DMS53 treated with DMSO at 0.1 percent for 48 hours (cell line): ENCODE data around the gene VGLL4.
"Not testable (repeated sequence)": the region's sequence is repeated elsewhere in the genome, so short reads cannot be mapped to it uniquely, and the experiment has no call there.

Experiments used
- DNase-seq: peaks from one replicate; lab custom pipeline; 2025; ENCODE audit not compliant: unreplicated experiment; lab: John Stamatoyannopoulos, UW

VGLL4 gene

DNA sequence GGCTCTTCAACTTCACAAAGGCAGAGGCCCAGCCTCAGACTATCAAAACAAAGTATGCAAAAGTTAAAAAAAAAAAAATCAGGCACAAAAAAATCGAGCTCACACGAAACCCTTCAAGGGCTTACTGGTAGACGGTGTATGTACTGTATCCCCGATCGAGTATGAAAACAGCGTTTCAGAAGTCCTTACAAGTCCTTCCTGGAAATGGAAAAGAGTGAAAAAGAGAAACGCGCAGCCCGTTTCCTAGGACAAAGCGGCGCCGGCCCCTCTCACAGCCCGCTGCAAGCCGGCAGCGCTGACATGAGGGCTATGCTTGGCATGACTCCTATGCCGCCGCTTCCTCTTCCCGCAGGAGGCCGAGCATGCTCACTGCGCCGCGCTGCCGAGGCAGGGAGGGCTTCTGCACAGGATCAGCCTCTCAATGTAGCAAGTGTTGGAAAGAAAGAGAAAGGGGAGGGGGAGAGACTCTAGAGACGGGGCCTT lies at the start of gene VGLL4:
VGLL4 (minus strand) TSS at position 311 of the 483 bp plus-strand sequence. CDS start 397 bp downstream, outside the sequence.
- DNase-seq: peak; percentile 17

- DNase-seq: no peak
These were observed 48.8 kb upstream of the VGLL4 start for GRCh38 chr3:11692532-11692813.

- no peak for DNase-seq
These were observed 48.2 kb upstream of the VGLL4 start for GRCh38 chr3:11691767-11692531.

GRCh38 chr3:11690863-11691766 lies 47.4 kb upstream of the VGLL4 start:
- no peak for DNase-seq

GRCh38 chr3:11689749-11690148 lies 46.0 kb upstream of the VGLL4 start:
- no peak for DNase-seq

GRCh38 chr3:11684980-11685379 lies 41.3 kb upstream of the VGLL4 start:
- DNase-seq: not testable (repeated sequence)

GRCh38 chr3:11680509-11680908 lies 36.8 kb upstream of the VGLL4 start:
- no peak for DNase-seq

GRCh38 chr3:11679964-11680363 lies 36.2 kb upstream of the VGLL4 start:
- no peak for DNase-seq

GRCh38 chr3:11672363-11672762 lies 28.6 kb upstream of the VGLL4 start:
- no peak for DNase-seq

- no peak for DNase-seq
These were observed 28.0 kb upstream of the VGLL4 start for GRCh38 chr3:11671648-11672100.

GRCh38 chr3:11668243-11669235 lies 24.8 kb upstream of the VGLL4 start:
- no peak for DNase-seq

DNA sequence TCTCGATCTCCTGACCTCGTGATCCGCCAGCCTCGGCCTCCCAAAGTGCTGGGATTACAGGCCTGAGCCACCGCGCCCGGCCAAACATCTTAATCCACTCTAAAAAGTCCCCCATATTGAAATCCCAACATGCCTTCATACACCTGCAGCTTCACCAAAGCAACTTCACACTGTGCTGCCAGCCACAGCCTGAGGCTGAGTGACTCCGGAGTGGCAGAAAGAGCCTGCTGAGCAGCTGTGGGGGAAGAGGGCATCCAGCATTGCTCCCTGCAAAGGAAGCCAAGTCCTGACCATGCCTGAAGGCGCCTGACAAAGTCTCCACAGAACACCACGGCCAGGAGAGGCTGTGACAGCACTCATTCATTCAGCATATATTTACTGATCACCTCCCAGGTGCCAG lies 21.6 kb upstream of the VGLL4 start:
- no peak for DNase-seq

GRCh38 chr3:11662392-11662990 lies 18.8 kb upstream of the VGLL4 start:
- no peak for DNase-seq

DNA sequence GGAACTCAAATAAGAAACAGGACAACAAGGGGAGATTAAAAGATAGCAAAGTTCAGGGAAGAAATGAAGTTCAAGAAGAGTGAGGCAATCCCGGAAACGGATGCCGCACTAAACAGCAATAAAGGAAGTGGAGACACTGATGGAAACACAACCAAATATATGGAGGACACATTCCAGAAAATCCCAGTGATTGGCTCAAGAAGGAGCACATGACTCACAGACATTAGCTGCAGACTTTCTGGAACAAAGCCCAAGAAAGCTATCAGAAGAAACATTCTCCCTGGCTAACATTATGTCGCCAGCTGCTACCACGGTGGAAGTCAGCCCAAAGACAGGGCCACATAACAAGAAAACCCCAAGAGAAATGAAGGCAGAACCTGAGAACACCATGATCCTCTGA lies 18.1 kb upstream of the VGLL4 start:
- no peak for DNase-seq

- DNase-seq: no peak
These were observed 17.4 kb upstream of the VGLL4 start for GRCh38 chr3:11661052-11661656.

- DNase-seq: no peak
These were observed 16.5 kb upstream of the VGLL4 start for GRCh38 chr3:11660242-11660641.

GRCh38 chr3:11658180-11658579 lies 14.5 kb upstream of the VGLL4 start:
- no peak for DNase-seq

DNA sequence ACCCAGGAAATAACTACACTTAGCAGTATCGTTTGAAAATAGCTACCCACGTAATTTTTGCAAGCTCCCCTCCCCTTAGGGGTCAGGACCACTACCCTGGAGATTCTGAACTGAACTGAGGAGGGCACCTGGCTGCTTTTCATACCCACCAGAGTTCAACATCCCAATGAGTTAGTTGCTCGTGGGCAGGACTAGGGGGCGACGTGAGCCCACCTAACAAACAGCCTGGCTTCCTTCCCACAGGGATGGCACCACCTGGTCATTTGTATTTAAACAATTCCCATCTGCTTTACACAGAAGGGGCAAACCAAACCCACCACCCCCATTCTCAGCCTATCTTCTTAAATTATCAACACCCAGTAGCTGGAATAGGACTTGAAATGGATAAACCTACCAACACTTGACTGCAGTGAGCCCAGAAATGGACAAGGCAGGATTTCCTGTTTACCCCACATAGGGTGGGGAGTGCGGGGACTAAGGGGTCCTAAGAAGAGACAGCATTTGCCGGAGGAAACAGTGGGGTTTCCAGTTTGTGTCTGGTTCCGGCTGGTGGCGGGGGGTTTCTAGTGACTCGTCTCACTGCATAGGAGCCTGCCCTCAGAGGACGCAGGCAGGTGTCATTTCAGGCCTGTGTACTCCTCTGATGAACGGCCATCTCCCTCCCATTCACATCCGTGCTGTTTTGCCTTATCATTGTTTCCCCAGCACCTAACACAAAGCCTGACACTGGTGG lies 11.6 kb upstream of the VGLL4 start:
- no peak for DNase-seq

GRCh38 chr3:11654166-11654565 lies 10.5 kb upstream of the VGLL4 start:
- no peak for DNase-seq
